GM15510 (cell line): ENCODE data around the gene FAM81A.

ENCODE experiments used
- POLR2A ChIP-seq: IDR thresholded peaks from 3 replicates; pipeline ENCODE4 v1.6.1; 2011; ENCODE audit warnings: borderline replicate concordance; ENCODE audit not compliant: insufficient read length; ENCODE audit errors: extremely low read depth

The FAM81A gene

DNA sequence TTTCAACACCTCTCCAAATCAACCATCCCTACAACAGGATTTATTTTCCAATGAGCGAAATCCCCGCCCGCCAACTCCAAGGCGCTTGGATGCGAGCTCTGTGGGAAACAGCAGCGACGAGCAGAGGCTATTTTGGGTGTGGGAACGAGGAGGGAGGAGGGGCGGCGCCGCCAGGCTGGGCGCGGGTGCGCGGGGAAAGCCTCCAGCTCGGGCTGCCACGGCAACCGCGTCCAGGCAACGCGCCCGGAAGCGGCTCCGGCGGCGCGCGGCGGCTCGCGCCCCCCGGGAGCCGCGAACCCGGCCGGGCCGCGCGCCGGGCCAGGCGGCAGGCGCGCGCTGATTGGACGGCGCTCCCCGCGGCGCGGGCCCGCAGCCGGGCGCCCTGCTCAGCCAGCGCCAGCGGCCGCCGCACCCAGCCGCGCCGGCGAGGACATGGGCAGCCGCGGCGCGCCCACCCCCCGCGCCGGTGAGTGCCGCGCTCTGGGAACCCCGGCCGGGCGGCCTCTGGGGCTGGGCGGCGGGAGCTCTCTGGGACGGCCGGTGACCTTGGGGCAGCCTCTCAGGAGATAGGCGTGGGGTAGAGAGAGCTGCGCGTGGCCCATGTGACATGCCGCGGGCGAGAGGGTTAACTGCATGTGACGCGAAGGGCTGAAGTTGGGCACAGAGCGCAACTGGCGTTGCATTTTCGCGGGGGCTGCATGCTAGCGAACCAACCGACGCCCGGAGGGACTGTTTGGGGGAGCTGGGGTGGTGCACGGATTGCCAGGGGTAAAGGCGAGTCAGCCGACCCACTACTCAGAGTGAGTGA, at the start of gene FAM81A:
FAM81A (plus strand) TSS at position 370 of the 808 bp plus-strand sequence. CDS start 20,441 bp downstream, outside the sequence.
- TF ChIP-seq POLR2A: peak; percentile 44

DNA sequence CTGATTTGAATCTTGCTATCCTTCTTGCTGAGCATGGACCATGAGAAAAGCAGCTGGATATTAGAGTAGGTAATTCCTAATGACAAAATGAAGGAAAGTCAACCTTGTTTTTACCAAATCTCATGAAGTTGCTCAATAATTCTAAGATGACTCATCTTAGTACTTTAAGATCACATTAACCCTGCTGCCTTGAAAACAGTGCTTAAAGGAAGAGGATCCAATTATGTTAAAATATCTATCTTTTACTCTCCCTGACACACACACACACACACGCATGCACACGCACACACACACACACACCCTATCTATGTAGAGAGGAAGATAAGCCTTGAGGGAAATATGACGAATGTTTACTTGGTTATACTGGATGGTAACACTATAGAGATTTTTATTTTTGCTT, 49.3 kb upstream of the FAM81A start:
- no peak for TF ChIP-seq POLR2A

DNA sequence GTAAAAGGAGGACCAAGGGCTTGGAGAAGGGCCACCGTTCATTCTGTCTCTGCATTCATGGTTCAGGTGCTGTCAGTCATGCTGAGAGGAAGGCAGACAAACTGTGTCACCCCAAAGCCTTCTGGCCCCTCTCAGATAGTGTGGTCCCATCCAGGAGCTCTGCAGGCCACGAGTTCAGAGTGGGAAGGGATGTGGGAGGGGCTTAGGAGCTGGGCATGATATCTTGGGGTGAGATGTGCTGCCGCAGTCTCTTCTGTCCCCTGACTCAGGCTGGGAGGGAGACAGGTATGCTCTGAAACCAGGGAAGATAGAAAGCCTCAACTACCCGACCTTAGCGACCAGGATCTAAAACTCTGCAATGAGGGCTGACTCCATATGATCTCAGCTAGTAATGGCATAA, 45.7 kb upstream of the FAM81A start:
- no peak for TF ChIP-seq POLR2A

GRCh38 chr15:59394166-59394661, 43.8 kb upstream of the FAM81A start:
- no peak for TF ChIP-seq POLR2A

DNA sequence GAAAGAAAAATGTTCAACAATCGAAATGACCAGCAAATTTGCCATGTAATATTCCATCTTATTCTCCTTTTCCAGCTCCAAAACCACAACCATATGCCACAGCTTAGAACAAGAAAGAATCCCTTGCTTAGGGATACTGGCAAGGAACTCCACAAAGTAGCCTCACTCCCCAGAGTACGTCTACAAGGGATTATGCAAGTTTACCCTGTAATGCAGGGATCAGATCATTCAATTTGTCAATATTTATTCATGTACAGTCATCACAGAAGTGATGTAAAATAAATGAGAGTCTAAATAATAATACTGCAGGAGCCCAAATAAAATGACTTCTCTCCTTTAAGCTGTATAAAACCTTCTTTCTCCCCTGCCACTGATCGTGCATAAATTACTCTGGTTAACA, 41.8 kb upstream of the FAM81A start:
- no peak for TF ChIP-seq POLR2A

- TF ChIP-seq POLR2A: no peak
Measured at GRCh38 chr15:59396679-59397078, 41.3 kb upstream of the FAM81A start.

DNA sequence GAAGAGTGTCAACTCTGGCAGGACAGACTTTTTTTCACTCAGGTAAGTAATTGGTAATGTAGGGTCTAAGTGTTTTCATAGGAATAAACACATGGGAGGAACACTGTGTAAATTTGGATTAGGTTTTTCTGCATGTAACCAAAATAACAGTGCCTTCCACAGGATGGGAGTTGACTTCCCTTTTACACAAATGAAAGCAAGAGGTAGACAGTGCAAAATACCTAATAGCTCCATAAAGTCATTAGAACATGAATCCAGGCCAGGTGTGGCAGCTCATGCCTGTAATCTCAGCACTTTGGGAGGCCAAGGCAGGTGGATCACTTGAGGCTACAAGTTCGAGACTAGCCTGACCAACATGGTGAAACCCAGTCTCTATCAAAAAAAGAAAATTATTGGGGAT, 39.8 kb upstream of the FAM81A start:
- TF ChIP-seq POLR2A: no peak

DNA sequence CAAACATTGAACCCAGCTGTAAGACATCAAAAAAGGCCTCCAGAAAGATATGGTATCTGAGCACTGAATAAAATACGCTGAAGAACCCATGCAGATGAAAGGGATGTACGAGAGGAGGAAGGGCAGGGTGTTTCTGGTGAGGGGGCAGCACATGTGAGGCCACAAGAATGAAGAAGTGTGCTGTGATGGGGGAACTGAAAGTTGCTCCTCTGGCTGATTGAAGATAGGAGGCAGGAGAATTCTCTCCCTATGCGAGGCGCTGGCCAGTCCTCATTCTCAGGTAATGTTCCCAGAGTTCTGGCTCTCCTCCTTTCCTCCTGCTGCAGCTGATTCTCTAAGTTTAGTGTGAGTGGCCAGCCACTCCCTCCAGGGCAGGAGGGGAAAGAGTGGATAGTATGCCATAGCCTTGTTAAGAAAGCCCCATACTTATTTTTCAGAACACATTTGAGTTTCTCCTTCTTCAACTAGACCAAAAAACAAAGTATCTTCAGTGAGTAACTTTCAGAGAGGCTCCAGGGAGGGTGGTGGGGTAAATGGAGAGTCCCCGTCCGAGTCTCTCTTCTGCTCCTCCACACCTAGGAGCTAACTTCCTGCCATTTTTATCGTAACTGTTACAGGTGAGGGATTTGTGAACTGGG, 38.4 kb upstream of the FAM81A start:
- TF ChIP-seq POLR2A: no peak

- no peak for TF ChIP-seq POLR2A
Measured at GRCh38 chr15:59400103-59400813, 37.7 kb upstream of the FAM81A start.

GRCh38 chr15:59401824-59402569, 36.0 kb upstream of the FAM81A start:
- no peak for TF ChIP-seq POLR2A

GRCh38 chr15:59405079-59405478, 32.9 kb upstream of the FAM81A start:
- TF ChIP-seq POLR2A: no peak

- TF ChIP-seq POLR2A: no peak
Measured at GRCh38 chr15:59406446-59406845, 31.5 kb upstream of the FAM81A start.

GRCh38 chr15:59407946-59408345, 30.0 kb upstream of the FAM81A start:
- no peak for TF ChIP-seq POLR2A

DNA sequence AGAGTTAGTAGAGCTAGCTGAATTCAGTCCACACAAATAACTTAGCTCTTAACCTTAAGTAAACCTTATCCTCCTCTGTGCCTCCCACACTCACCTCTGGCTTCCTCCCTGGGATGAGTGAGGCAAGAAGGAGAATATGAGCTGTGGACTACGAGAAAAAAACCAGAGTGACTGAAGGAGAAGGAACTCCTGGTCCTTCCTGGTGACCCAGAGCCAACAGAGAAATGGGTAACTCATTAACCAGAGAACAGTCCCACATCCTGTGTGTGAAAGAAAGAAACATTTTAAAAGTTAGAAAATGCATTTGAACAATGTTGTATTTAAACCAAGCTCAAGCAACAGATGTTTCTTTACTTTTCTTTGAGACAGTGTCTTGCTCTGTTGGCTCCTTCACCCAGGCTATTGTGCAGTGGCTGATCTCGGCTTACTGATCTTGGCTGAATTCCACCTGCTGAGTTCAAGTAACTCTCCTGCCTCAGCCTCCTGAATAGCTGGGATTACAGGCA, 27.5 kb upstream of the FAM81A start:
- no peak for TF ChIP-seq POLR2A

DNA sequence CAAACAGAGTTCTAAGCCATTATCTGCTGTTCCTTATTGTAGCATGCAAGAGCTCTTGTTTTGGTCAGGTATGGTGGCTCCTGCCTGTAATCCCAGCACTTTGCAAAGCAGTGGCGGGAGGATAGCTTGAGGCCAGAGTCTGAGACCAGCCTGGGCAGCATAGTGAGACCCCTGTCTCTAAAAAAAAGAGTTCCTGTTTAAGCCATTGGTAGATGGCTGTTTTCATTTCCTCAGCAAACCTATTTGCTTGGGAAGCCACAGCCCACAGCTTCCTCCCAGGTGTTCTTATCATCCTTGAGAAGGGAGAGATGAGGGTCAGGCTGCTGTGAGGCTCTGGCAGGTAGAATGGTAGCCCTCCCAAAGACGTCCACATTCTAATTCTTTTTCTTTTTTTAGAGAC, 24.4 kb upstream of the FAM81A start:
- TF ChIP-seq POLR2A: no peak

DNA sequence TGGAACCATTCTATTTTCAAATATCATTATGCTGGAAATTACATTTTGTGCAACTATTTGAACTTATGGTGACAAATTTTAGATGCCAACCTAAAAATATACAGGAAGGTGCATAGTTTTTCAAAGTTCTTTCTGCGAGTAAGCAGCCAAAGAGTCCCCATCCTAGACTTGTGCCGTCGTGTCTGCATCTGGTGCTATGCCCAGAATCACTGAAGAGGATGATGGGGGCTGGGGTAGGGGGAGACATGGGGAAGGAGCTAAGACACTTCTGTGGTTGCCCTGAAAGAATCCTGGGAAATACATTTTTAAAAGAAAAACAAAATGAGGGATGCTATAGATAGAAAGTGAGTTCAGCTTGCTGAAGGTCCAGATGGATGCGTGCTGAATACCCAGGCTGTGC, 21.2 kb upstream of the FAM81A start:
- no peak for TF ChIP-seq POLR2A
